ENCODE data around the gene MYH6. TPM values are rescaled to one million over a fixed set of nuclear protein-coding genes. Genes with fewer than 3 reads are reported as not detected.

The MYH6 gene
- total RNA-seq, 1 donor = not detected

DNA sequence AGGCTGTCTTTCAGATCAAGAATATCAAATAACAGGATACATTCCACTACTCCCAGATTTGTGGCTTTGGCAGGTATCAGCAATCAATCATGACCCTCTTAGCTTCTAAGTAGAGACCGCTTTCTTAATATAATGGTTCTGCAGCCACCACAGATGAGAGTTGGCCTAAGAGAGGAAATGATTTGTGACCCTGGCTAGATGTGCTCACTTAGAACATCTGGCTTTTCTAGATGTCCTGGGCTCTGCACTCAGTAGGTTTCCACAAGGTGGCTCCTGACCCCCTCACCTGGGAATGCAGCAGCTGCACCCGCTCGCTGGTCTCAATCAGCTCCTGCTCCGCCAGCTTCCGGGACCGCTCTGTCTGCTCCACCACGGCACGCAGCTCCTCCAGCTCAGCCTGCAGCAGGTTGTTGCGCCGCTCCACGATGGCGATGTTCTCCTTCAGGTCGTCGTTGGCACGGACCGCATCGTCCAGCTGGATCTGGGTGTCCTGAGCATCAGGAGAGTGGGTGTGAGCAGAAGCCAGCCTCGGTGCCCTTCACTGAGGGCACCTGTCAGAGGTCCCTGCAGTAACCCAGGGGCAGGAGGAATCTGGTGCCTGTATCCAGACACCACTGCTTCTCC, 22.3 kb downstream of the MYH6 start:
- no peak for DNase-seq (ENCODE audit: low read depth)
- TF ChIP-seq, protein P1, sequence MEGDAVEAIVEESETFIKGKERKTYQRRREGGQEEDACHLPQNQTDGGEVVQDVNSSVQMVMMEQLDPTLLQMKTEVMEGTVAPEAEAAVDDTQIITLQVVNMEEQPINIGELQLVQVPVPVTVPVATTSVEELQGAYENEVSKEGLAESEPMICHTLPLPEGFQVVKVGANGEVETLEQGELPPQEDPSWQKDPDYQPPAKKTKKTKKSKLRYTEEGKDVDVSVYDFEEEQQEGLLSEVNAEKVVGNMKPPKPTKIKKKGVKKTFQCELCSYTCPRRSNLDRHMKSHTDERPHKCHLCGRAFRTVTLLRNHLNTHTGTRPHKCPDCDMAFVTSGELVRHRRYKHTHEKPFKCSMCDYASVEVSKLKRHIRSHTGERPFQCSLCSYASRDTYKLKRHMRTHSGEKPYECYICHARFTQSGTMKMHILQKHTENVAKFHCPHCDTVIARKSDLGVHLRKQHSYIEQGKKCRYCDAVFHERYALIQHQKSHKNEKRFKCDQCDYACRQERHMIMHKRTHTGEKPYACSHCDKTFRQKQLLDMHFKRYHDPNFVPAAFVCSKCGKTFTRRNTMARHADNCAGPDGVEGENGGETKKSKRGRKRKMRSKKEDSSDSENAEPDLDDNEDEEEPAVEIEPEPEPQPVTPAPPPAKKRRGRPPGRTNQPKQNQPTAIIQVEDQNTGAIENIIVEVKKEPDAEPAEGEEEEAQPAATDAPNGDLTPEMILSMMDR (IDR thresholded peaks at IDR 0.05; ENCODE audit: insufficient read depth, low read depth, low read length) = no peak
- no peak overlapping the region for H3K4me3 ChIP-seq (ENCODE audit: low read depth, low read length)

DNA sequence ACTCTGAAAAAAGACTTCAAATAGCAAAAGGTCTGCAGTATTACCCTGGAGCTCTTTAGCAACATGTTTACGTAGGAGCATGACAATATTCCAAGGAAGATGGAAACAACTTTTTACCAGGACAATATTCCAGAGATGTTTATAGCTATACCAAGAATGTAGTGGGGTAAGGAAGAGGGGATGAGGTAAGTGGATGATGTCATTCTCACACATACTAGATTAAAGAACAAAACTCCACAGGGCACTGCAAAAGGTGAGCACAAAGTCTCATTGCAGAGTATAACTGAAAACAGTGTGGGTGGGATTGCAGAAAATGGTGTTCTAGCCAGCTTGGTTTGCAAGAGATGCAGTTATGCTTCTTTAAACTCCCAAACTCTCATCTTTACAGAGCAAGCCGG, 22.8 kb downstream of the MYH6 start:
- TF ChIP-seq, protein P1 (IDR thresholded peaks at IDR 0.05; ENCODE audit: insufficient read depth, low read depth, low read length) = no peak
- DNase-seq (ENCODE audit: low read depth) = no peak

DNA sequence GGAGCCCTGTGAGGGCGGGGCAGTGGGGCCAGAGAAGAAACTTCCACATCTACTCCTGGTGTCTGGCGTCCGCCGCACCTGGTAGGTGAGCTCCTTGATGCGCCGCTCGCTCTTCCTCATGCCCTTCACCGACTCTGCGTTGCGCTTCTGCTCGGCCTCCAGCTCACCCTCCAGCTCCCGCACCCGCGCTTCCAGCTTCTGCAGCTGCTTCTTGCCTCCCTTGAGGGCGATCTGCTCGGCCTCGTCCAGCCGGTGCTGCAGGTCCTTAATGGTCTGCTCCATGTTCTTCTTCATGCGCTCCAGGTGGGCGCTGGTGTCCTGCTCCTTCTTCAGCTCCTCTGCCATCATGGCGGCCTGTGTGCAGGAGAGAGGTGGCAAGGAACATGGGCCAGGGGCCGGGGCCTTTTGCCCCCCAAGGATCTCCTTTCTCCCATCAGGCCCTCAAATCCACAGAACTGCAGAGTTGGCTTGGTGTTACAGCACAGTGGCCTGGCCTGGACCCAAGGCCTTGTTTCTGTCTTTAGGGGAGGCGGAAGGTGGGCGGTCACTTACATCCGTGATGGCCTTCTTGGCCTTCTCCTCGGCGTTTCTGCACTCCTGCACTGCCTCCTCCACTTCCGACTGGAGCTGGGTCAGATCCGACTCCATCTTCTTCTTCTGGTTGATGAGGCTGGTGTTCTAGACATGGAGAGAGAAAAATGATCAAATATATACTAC, 23.6 kb downstream of the MYH6 start:
- no peak overlapping the region for H3K4me3 ChIP-seq (ENCODE audit: low read depth, low read length)
- no peak for DNase-seq (ENCODE audit: low read depth)

More for the DNA sequence above, 22.8 kb downstream of the MYH6 start:
- H3K4me3 ChIP-seq (ENCODE audit: low read depth, low read length) = no peak overlapping the region

DNA sequence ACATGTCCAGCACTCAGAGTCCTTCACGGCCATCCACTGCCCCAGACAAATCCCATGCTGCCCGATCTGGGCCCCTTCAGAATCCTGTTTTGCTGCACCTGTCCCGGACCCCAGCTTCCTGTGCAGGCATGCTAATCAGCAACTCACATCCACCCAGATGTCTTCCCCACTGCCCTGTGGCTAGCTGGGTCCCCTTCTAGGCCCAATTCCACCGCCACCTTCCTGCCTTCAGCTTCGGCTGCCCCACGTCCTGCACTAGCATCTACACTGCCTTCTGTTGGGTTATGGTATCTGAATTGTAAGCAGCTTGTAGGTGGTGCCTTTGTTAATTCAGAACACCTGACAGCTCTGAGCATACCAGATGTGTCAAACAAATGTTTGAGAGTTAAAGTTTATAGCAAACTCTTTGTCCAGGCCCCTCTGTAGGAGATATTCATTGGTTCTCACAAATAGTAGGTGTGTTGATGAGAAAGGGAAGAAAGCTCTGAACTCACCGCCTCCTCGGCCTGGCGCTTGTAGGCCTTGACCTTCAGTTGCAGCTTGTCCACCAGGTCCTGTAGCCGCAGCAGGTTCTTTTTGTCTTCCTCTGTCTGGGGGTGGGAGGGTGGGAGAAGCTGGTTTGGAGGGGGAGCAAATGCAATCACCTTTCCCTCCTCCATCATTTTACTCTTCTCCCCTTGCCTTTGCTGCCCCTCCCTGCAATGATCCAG, 25.2 kb downstream of the MYH6 start:
- no peak overlapping the region for H3K4me3 ChIP-seq (ENCODE audit: low read depth, low read length)
- TF ChIP-seq, protein P1 (IDR thresholded peaks at IDR 0.05; ENCODE audit: insufficient read depth, low read depth, low read length) = no peak
- no peak for DNase-seq (ENCODE audit: low read depth)

More for the DNA sequence above, 23.6 kb downstream of the MYH6 start:
- TF ChIP-seq, protein P1 (IDR thresholded peaks at IDR 0.05; ENCODE audit: insufficient read depth, low read depth, low read length) = no peak

DNA sequence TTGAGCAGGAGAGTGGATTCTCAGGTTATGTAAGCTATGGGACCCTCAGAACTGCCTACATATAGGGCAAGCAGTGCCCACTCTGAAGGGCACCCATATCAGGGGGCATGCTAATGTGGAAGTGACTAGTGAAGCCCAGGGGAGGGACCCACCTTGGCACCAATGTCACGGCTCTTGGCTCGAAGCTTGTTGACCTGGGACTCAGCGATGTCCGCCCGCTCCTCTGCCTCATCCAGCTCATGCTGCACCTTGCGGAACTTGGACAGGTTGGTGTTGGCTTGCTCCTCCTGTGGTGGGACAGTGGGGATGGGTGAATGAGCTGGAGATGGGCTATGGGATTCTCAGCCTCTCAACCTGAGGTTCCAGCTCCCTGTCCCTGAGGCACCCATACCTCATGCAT, 25.8 kb downstream of the MYH6 start:
- no peak for DNase-seq (ENCODE audit: low read depth)
- H3K4me3 ChIP-seq (ENCODE audit: low read depth, low read length) = no peak overlapping the region
- TF ChIP-seq, protein P1 (IDR thresholded peaks at IDR 0.05; ENCODE audit: insufficient read depth, low read depth, low read length) = no peak

DNA sequence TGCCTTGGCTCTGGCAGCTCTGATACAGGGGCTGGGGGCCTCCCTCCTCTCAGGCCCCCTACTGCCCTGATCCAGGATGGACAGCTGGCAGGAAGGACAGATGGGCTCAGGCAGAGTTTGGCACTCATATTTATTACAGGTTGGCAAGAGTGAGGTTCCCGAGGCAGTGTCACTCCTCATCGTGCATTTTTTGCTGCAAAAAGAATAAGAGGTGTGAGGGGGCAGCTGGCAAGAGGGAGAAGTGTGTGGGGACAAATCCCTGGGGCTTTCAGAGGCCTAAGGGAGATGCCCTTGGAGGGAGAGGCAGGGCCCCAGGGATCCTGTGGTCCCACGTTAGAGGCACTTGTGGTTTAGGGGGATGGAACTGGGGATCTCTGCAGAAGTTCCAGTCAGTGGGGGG, 26.2 kb downstream of the MYH6 start:
- H3K4me3 ChIP-seq (ENCODE audit: low read depth, low read length) = no peak overlapping the region
- no peak for DNase-seq (ENCODE audit: low read depth)
- TF ChIP-seq, protein P1 (IDR thresholded peaks at IDR 0.05; ENCODE audit: insufficient read depth, low read depth, low read length) = no peak

Data from fibroblast of villous mesenchyme (primary cell).